Measurements from ENCODE around the gene P2RY12. TPM values are rescaled to one million over a fixed set of nuclear protein-coding genes. Genes with fewer than 3 reads are reported as not detected.

P2RY12 gene
- total RNA-seq, 2 donors from 2014 or later: not detected

GRCh38 chr3:151305060-151305774, 79.3 kb downstream of the P2RY12 start:
- peak; percentile 95 for DNase-seq
- H3K9me3 Mint-ChIP-seq: no peaks in the 10 kb centered on the region
- peaks cover 37% of the 10 kb centered on the region for H3K4me1 Mint-ChIP-seq
- TF ChIP-seq, protein P1, sequence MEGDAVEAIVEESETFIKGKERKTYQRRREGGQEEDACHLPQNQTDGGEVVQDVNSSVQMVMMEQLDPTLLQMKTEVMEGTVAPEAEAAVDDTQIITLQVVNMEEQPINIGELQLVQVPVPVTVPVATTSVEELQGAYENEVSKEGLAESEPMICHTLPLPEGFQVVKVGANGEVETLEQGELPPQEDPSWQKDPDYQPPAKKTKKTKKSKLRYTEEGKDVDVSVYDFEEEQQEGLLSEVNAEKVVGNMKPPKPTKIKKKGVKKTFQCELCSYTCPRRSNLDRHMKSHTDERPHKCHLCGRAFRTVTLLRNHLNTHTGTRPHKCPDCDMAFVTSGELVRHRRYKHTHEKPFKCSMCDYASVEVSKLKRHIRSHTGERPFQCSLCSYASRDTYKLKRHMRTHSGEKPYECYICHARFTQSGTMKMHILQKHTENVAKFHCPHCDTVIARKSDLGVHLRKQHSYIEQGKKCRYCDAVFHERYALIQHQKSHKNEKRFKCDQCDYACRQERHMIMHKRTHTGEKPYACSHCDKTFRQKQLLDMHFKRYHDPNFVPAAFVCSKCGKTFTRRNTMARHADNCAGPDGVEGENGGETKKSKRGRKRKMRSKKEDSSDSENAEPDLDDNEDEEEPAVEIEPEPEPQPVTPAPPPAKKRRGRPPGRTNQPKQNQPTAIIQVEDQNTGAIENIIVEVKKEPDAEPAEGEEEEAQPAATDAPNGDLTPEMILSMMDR (conservative IDR thresholded peaks at IDR 0.05): peak; percentile 48
- WGBS, 2 experiments (ENCODE audit: insufficient coverage in 1 of 2, insufficient read length in 1 of 2): 30 to 52% methylated on average over 4 to 7 of the region's 7 CpGs
- no peaks in the 10 kb centered on the region for H3K27me3 Mint-ChIP-seq (ENCODE audit: insufficient read depth)
- Histone ChIP-seq H3K9me3 (ENCODE audit: control insufficient read depth, low read length) (no peaks in the 10 kb centered on the region), H3K4me3 (ENCODE audit: low read length) (peak overlapping the region; percentile 44), H3K9ac (ENCODE audit: extremely low read depth, low read length, poor library complexity, severe bottlenecking) (no peak overlapping the region), H3K27me3 (ENCODE audit: control insufficient read depth, insufficient read depth, low read length, poor library complexity, severe bottlenecking) (no peaks in the 10 kb centered on the region), H3K27ac (ENCODE audit: low read depth, low read length) (peak overlapping the region; percentile 45), H3K36me3 (ENCODE audit: control insufficient read depth, insufficient read depth, low read length) (no peaks in the 10 kb centered on the region), H3K4me1 (ENCODE audit: control insufficient read depth, insufficient read depth, low read length) (peaks cover 10% of the 10 kb centered on the region)
- H3K36me3 Mint-ChIP-seq (ENCODE audit: low read depth): no peaks in the 10 kb centered on the region
- peak overlapping the region; percentile 93 for H3K27ac Mint-ChIP-seq
- peak overlapping the region; percentile 24 for H3K4me3 Mint-ChIP-seq

- Histone ChIP-seq H3K27me3 (ENCODE audit: control insufficient read depth, insufficient read depth, low read length, poor library complexity, severe bottlenecking) (no peaks in the 10 kb centered on the region), H3K36me3 (ENCODE audit: control insufficient read depth, insufficient read depth, low read length) (no peaks in the 10 kb centered on the region), H3K27ac (ENCODE audit: low read depth, low read length) (no peak overlapping the region), H3K9ac (ENCODE audit: extremely low read depth, low read length, poor library complexity, severe bottlenecking) (no peak overlapping the region), H3K4me3 (ENCODE audit: low read length) (no peak overlapping the region), H3K4me1 (ENCODE audit: control insufficient read depth, insufficient read depth, low read length) (peaks cover 10% of the 10 kb centered on the region), H3K9me3 (ENCODE audit: control insufficient read depth, low read length) (no peaks in the 10 kb centered on the region)
- Mint-ChIP-seq H3K36me3 (ENCODE audit: low read depth) (no peaks in the 10 kb centered on the region), H3K27ac (no peak overlapping the region), H3K4me3 (no peak overlapping the region), H3K9me3 (no peaks in the 10 kb centered on the region), H3K27me3 (ENCODE audit: insufficient read depth) (no peaks in the 10 kb centered on the region), H3K4me1 (peaks cover 37% of the 10 kb centered on the region)
- 92% methylated on average over 1 of the region's 2 CpGs; no CpG with 5 or more reads in 1 of the 2 experiments for WGBS, 2 experiments (ENCODE audit: insufficient coverage in 1 of 2, insufficient read length in 1 of 2)
- TF ChIP-seq, protein P1 (conservative IDR thresholded peaks at IDR 0.05): no peak
- no peak for DNase-seq
Observed at GRCh38 chr3:151303751-151304150, 80.8 kb downstream of the P2RY12 start.

DNA sequence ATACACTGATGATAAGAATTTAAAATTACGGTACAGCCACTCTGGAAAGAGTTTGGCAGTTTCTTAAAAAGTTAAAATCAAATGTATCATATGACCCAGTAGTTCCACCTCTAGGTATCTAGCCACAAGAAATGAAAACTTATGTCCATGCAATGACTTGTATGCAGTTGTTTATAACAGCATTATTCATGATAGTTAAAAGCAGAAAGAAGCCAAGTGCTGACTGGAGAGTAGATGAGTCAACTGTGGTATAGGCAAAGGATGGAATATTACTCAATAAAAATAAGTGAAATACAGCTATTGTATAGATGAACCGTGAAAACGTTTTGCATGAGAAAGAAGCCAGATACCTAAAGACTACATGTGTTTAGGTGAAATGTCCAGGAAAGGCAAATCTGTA, 82.8 kb downstream of the P2RY12 start:
- H3K4me1 Mint-ChIP-seq: peaks cover 26% of the 10 kb centered on the region
- Histone ChIP-seq H3K27ac (ENCODE audit: low read depth, low read length) (no peak overlapping the region), H3K36me3 (ENCODE audit: control insufficient read depth, insufficient read depth, low read length) (no peaks in the 10 kb centered on the region), H3K9me3 (ENCODE audit: control insufficient read depth, low read length) (no peaks in the 10 kb centered on the region), H3K9ac (ENCODE audit: extremely low read depth, low read length, poor library complexity, severe bottlenecking) (no peak overlapping the region), H3K4me3 (ENCODE audit: low read length) (no peak overlapping the region), H3K27me3 (ENCODE audit: control insufficient read depth, insufficient read depth, low read length, poor library complexity, severe bottlenecking) (no peaks in the 10 kb centered on the region), H3K4me1 (ENCODE audit: control insufficient read depth, insufficient read depth, low read length) (peaks cover 10% of the 10 kb centered on the region)
- no peaks in the 10 kb centered on the region for H3K36me3 Mint-ChIP-seq (ENCODE audit: low read depth)
- TF ChIP-seq, protein P1 (conservative IDR thresholded peaks at IDR 0.05): no peak
- H3K4me3 Mint-ChIP-seq: no peak overlapping the region
- H3K27ac Mint-ChIP-seq: no peak overlapping the region
- 91 to 100% methylated on average over 2 to 3 of the region's 3 CpGs for WGBS, 2 experiments (ENCODE audit: insufficient coverage in 1 of 2, insufficient read length in 1 of 2)
- no peak for DNase-seq
- no peaks in the 10 kb centered on the region for H3K9me3 Mint-ChIP-seq
- H3K27me3 Mint-ChIP-seq (ENCODE audit: insufficient read depth): no peaks in the 10 kb centered on the region

Data from endodermal cell (in vitro differentiated cells).